Measurements from ENCODE around the gene ILKAP. TPM values are rescaled to one million over a fixed set of nuclear protein-coding genes. Genes with fewer than 3 reads are reported as not detected.

ILKAP gene
- total RNA-seq, 1 donor from 2014 or later, result 40.5 TPM

DNA sequence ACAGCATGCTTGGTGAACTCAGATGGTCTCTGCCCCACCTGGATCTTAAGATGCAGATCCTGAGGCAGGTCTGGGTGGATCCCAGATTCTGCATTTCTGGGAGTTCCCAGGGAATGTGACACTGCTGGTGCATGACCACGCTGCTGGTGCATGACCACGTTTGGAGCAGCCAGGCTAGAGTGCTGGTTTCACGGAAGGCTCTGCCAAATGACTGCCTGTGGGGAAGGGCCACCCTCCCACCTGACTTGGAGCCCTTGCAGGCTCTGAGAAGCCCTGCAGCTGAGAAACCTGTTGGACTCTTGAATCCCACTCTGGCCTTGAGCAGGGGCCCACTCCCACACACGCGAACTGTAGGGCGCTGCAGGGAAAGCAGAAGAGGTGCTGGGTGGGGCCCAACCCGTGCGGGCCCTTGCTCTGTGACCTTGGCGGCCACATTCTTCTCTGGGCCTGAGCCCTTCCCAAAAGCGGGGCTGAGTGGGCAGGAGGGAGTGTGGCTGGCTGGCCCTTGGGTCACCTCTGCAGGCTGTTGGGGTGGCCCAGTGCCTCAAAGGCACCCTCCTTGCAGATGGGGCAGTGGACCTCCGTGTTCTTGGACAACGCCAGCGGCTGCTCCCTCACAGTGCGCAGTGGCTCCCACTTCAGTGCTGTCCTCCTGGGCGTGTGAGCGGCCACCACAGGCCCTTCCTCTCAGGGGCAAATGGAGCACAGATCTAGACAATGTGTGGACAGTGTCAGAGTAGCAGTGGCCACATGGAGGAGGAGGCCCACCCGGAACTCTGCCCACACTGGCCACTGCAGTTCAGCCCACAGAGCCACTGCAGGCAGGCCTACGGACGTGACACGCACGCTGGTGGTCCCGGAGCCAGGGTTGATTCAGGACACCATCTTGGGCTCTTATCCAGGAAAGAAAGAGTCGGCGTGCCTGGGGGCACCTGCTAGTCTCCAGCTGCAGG lies 36.8 kb downstream of the ILKAP start:
- DNase-seq (ENCODE audit: low spot score), result no peak

GRCh38 chr2:238165288-238165921 lies 38.1 kb downstream of the ILKAP start:
- DNase-seq (ENCODE audit: low spot score), result no peak

DNA sequence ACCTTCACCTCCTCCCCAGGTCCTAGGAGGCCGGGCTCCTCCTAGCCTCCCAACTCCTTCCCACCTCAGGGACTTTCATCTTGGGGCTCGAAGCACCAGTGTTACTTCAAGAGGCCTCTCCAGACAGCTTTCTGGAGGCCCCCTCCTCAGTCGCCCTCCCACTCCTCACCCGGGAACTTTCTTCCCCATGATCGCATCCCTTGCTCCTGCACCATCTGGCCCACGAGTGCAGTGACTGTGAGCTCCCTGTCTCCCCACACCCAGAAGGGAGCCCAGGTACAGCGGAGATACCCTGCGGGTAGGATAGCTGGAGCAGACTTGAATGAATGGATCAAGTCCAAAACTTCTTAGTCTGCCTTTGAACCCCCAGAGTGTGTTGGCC lies 38.6 kb downstream of the ILKAP start:
- DNase-seq (ENCODE audit: low spot score), result no peak

DNA sequence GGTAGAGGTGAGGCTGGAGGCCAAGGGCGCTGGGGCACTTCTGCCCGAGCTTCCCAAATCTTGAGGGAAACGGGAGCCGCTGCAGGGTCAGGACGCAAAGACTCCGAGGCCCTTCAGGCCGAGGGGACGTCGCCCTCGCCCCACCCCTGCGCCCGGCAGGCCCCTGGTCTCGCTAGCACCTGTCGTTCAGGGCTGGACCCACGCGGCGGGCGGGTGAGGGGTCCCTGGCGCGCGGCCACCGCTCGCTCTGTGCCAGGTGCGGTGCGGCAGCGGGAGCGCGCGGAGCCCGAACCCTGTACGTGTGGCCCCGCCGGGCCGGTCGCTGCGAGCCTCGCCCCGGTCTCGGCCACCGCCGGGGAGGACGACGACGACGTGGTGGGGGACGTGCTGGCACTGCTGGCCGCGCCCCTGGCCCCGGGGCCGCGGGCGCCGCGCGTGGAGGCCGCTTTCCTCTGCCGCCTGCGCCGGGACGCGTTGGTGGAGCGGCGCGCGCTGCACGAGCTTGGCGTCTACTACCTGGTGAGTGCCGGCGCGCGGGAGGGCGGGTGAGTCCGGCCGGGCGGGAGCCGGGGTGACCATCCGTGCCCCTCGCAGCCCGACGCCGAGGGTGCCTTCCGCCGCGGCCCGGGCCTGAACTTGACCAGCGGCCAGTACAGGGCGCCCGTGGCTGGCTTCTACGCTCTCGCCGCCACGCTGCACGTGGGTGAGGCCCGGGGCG lies 39.9 kb downstream of the ILKAP start:
- no peak for DNase-seq (ENCODE audit: low spot score)

- no peak for DNase-seq (ENCODE audit: low spot score)
Measured at GRCh38 chr2:238162846-238163441, 40.6 kb downstream of the ILKAP start.

GRCh38 chr2:238162251-238162845 lies 41.1 kb downstream of the ILKAP start:
- no peak for DNase-seq (ENCODE audit: low spot score)

DNA sequence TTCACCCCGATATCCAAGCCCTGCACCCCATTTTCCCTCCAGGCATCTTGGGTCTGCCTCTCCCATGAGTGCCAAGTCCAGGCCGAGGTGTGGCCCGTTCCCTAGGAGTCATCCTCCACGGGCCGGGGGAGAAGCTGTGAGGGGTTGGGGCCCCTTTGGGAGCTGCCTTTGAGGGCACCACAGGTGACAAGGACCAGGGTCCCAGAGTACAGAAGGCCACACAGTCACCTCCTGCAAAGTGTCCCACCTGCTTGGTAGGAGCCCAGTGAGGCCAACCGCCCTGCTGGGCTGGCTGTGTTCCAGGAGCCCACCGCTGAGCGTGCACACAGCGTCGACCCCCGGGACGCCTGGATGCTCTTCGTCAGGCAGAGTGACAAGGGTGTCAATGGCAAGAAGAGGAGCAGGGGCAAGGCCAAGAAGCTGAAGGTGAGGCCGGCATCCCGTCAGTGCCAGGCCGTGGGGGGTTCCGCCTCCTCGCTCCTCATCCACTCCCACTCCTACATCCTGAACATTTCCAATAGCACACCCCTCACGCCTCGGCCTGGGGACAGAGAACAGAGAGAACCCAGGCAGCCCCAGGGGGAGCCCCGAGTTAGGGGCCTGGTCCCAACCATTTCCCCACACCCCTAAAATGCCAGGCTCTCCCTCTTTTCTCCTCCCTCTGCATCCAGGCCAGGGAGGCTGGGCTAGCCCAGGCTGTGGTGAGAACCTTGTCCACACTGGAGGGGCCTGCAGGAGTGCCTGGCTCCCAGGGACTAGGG lies 42.0 kb downstream of the ILKAP start:
- DNase-seq (ENCODE audit: low spot score), result no peak

GRCh38 chr2:238160206-238161129 lies 43.0 kb downstream of the ILKAP start:
- DNase-seq (ENCODE audit: low spot score), result no peak

DNA sequence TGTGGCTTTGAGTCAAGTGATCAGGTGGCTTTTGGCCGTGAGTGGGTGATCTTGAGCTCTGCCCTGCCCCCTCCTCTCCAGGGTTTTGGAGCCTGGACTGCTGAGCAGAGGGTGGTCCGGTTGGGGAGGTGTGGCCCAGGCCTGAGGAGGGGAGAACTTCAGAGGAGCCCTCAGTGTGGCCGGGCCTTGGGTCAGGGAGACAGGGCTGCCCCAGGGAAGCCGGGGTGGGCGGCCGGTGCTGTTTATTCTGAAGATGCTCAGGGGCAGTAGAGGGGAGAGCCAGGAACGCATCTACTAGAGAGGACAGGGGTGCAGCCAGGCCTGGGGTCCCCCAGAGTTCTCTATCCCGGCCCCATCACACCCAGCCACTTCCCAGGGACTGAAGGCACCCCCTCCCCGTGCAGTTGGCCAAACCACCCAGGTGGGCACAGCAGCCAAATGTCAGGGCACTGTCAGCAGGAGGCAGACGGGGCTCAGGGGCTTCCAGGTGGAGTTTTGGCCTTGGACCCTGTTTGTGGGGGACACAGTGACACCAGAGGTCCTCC lies 43.8 kb downstream of the ILKAP start:
- DNase-seq (ENCODE audit: low spot score), result no peak

GRCh38 chr2:238159071-238159539 lies 44.4 kb downstream of the ILKAP start:
- no peak for DNase-seq (ENCODE audit: low spot score)

DNA sequence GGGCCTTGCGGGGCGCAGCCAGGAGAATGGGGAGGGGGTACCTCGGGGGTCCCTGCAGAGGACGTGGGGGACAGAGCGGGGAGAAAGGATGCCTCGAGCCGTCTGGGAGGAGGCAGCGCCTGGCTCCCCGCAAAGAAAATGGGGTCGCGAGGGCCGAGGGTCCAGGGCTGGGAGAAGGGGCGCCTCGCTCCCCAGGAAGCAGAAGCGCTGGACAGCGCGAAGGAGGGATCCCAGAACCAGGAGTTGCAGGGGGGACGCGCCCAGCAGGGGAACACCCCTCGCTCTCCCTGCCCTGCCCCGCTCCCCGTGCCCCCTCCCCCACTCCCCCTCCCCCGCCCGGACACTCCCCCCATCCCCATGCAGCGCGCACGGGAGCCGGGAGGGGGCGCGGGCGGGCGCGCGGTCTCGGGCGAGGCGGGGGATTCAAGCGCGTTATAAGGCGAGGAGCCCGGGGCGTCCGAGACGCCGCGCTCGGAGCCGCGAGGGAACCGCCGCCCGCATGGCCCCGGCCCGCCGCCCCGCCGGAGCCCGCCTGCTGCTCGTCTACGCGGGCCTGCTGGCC lies 44.9 kb downstream of the ILKAP start, which contains the start of gene ERFE:
ERFE (plus strand) TSS at position 462 of the 562 bp plus-strand sequence; CDS start at position 500, 38 bp downstream.
- no peak for DNase-seq (ENCODE audit: low spot score)

DNA sequence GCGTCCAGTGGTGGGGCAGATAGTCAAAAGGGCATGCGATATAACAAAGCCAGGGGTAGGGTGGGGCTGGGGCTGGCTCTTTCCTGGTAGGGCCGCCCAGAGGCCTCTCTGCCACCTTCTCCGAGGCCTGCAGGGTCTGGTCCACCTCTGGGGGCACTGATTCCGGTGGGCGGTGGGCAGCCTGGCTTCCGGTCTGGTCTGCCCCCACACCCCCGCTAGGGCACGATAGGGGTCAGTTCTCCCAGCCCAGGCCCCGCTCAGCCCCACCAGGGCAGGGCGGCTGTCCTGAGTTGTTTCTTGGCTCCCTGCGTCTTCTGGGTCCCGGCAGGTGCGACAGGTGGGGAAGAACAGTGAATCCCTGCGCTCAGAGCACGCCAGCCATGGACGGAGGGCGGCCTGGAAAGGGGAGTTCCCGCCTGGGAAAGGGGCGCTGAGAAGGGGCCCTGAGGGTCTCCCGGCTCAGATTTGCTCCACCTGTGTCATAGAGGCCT lies 45.4 kb downstream of the ILKAP start:
- DNase-seq (ENCODE audit: low spot score), result no peak

DNA sequence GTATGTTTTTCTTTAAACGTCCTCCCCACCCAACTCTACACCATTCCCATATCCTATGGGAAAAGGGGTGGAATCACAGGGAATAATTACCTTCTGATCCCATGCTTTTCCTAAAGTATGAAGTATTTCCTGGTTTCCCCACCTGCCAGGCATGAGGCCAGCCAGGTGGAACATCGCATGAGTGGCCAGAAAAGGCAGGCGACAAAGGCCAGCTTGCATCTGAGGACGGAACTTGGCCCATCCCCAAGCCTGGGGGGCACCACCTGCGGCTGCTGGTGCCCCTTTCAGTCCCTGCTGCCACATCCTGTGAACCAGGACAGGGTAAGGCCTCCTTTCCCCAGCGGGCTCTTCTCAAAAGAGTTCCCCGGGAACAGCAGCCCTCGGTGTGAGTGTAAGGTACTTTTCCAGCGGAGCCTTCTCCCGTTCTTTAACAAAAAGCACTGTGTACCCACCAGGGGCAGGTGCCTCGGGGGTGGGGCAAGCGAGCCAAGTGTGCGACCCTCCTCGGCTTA lies 45.9 kb downstream of the ILKAP start:
- DNase-seq (ENCODE audit: low spot score), result no peak

DNA sequence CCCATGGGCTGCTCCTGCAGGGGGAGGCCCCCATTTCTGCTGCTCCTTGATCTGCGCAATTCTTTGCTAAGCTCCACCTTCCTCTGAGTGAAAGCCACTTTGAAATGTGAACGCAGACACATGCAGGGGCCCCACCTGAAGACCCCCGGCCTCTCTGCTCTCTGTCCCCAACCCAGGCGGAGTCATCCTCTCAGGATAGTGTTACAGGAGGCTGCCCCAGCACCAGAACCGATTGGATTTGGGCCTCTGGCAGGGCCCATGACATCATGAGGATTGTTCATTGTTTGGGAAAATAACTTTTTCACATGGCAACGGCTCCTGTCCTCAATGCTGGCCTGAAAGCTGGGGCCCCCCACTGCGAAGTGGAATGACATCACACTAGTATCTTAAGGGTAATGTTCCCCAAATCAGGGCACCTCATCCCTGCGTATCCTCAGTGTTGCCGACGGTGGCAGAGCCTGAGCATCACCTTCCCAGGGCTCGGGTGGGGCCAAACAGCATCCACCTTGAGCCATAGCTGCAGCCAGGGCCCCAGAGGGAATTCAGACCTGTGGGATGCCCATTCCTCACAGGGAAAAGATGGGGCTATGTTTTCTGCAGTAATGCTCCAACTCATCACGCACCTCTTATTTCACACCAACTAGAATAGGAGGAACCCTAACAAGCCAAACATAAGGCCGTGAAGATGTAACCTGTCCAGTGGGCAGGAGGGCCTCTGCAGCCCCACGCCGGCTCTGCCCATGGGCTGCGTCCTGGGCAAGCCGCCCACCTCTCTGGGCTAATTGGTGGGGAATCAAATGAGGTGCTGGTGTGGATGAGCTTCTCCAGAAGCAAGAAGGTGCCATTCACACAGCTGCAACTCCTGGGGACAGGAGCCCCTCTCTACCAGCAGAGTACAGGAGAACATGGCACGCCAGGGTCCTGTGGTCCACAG lies 47.5 kb downstream of the ILKAP start:
- DNase-seq (ENCODE audit: low spot score), result no peak

GRCh38 chr2:238155051-238155760 lies 48.3 kb downstream of the ILKAP start:
- DNase-seq (ENCODE audit: low spot score), result no peak

- DNase-seq (ENCODE audit: low spot score), result no peak
Measured at GRCh38 chr2:238154570-238154969, 48.9 kb downstream of the ILKAP start.

Data from mucosa of gallbladder (tissue), 1 donor.